GM23248 (cell line): ENCODE measurements around the gene ABI1. TPM values are rescaled to one million over a fixed set of nuclear protein-coding genes. Genes with fewer than 3 reads are reported as not detected.

ENCODE experiments used
- DNase-seq: peaks from one replicate; pipeline ENCODE4 v3.0.0-alpha.2; 2015
- H2AFZ ChIP-seq: fragments of 200-600 bp; sonication (generic); 2 replicates; pipeline ENCODE4 v1.6.1; 2016; ENCODE audit warnings: antibody characterized with exemption
- H3F3A ChIP-seq: fragments of 200-600 bp; sonication (generic); 2 replicates; pipeline ENCODE4 v1.6.1; 2016; ENCODE audit warnings: mild to moderate bottlenecking, antibody characterized with exemption, mixed run types; ENCODE audit not compliant: insufficient read depth
- H3K27ac ChIP-seq: fragments of 200-600 bp; sonication (generic); 2 replicates; pipeline ENCODE4 v1.5.1; 2016; ENCODE audit warnings: mild to moderate bottlenecking
- H3K27me3 ChIP-seq: fragments of 200-600 bp; sonication (generic); replicated peaks from 2 replicates; pipeline ENCODE4 v1.6.1; 2016; ENCODE audit warnings: mild to moderate bottlenecking; ENCODE audit not compliant: insufficient read depth
- H3K36me3 ChIP-seq: fragments of 200-600 bp; sonication (generic); 2 replicates; pipeline ENCODE4 v1.6.1; 2016; ENCODE audit warnings: low read depth, mild to moderate bottlenecking
- H3K4me1 ChIP-seq: fragments of 200-600 bp; sonication (generic); 2 replicates; pipeline ENCODE4 v1.6.1; 2016; ENCODE audit warnings: mild to moderate bottlenecking; ENCODE audit not compliant: insufficient read depth
- H3K4me2 ChIP-seq: fragments of 200-600 bp; sonication (generic); one replicate; pipeline ENCODE4 v1.6.1; 2016; ENCODE audit warnings: mild to moderate bottlenecking; ENCODE audit not compliant: unreplicated experiment
- H3K4me3 ChIP-seq: fragments of 200-600 bp; sonication (generic); 2 replicates; pipeline ENCODE4 v1.5.1; 2016; ENCODE audit warnings: mild to moderate bottlenecking
- H3K79me2 ChIP-seq: fragments of 200-600 bp; sonication (generic); 2 replicates; pipeline ENCODE4 v1.6.1; 2016; ENCODE audit warnings: mild to moderate bottlenecking; ENCODE audit not compliant: insufficient read depth
- H3K9ac ChIP-seq: fragments of 200-600 bp; sonication (generic); 2 replicates; pipeline ENCODE4 v1.6.1; 2016; ENCODE audit warnings: mild to moderate bottlenecking
- H3K9me2 ChIP-seq: fragments of 200-600 bp; sonication (generic); 2 replicates; pipeline ENCODE4 v1.6.1; 2016; ENCODE audit warnings: mixed run types, mild to moderate bottlenecking, moderate library complexity; ENCODE audit not compliant: insufficient read depth
- H3K9me3 ChIP-seq: fragments of 200-600 bp; sonication (generic); one replicate; pipeline ENCODE4 v1.6.1; 2017; ENCODE audit warnings: low read depth
- H4K20me1 ChIP-seq: fragments of 200-600 bp; sonication (generic); 2 replicates; pipeline ENCODE4 v1.6.0; 2016; ENCODE audit not compliant: insufficient read depth
- EZH2 ChIP-seq: fragments of 200-600 bp; sonication (generic); IDR thresholded peaks from 2 replicates; pipeline ENCODE4 v1.6.1; 2018; ENCODE audit warnings: antibody characterized with exemption, mild to moderate bottlenecking; ENCODE audit not compliant: insufficient read depth, poor library complexity, severe bottlenecking
- EZH2phosphoT487 ChIP-seq: fragments of 200-600 bp; sonication (generic); IDR thresholded peaks from 2 replicates; pipeline ENCODE4 v1.6.1; 2018; ENCODE audit warnings: antibody characterized with exemption, moderate library complexity, mild to moderate bottlenecking, low read depth; ENCODE audit not compliant: insufficient read depth
- WGBS, 2 experiments: methylation state at CpG; one replicate each; pipeline ENCODE4 v1.1.6; 2015 to 2017; ENCODE audit warnings: low lambda C conversion rate in 2 of 2, low coverage in 1 of 2; ENCODE audit errors: missing lambda C conversion rate in 2 of 2; 5-methylcytosine and 5-hydroxymethylcytosine counted together
- in situ Hi-C: fragments of 300-500 bp; cut with MboI; formaldehyde crosslinking; loops from 2 replicates; pipeline ENCODE4 v1.15.0; 2020
- polyA plus RNA-seq: library from polyadenylated mRNA; unstranded; fragments of >200 nt; fragmentation: Nextera tagmentation; extraction: Ambion mirVana; gene quantifications from 2 replicates; pipeline ENCODE4 v1.2.1, GENCODE V29; 2016
- total RNA-seq: library from RNA; depleted of rRNA; stranded (reverse); fragments of >200 nt; shearing (Covaris generic); gene quantifications from 2 replicates; pipeline ENCODE4 v1.2.3, GENCODE V29; 2014

ABI1 gene
- total and polyA plus RNA-seq, 2 experiments from 2014 or later, result 60.3 to 79.0 TPM

- no peak overlapping the region for H3K4me3 ChIP-seq
- 92 to 100% methylated on average over 2 of the region's 2 CpGs for WGBS, 2 experiments
- H3F3A ChIP-seq, result no peaks in the 10 kb centered on the region
- no peaks in the 10 kb centered on the region for H3K9me3 ChIP-seq
- no peaks in the 10 kb centered on the region for H3K9me2 ChIP-seq
- in situ Hi-C loops, result no loop called here
- H3K4me1 ChIP-seq, result peaks cover 1% of the 10 kb centered on the region
- peaks cover 33% of the 10 kb centered on the region for H4K20me1 ChIP-seq
- H3K79me2 ChIP-seq, result peaks cover 100% of the 10 kb centered on the region
- no peak overlapping the region for H2AFZ ChIP-seq
- H3K9ac ChIP-seq, result no peak overlapping the region
- H3K27ac ChIP-seq, result no peak overlapping the region
- TF ChIP-seq EZH2phosphoT487 (no peak), EZH2 (no peak)
- H3K4me2 ChIP-seq, result no peak overlapping the region
- no peaks in the 10 kb centered on the region for H3K27me3 ChIP-seq
- DNase-seq, result no peak
- no peaks in the 10 kb centered on the region for H3K36me3 ChIP-seq
These were observed 25.7 kb downstream of the ABI1 start for GRCh38 chr10:26835025-26835424.

GRCh38 chr10:26832960-26833359, 27.8 kb downstream of the ABI1 start:
- Histone ChIP-seq H2AFZ (no peak overlapping the region), H3K4me3 (no peak overlapping the region), H3K4me2 (no peak overlapping the region), H3K27me3 (no peaks in the 10 kb centered on the region), H3F3A (no peaks in the 10 kb centered on the region), H3K9ac (no peak overlapping the region), H3K4me1 (no peaks in the 10 kb centered on the region), H3K79me2 (peaks cover 100% of the 10 kb centered on the region), H4K20me1 (peaks cover 18% of the 10 kb centered on the region), H3K9me2 (no peaks in the 10 kb centered on the region), H3K9me3 (no peaks in the 10 kb centered on the region), H3K36me3 (no peaks in the 10 kb centered on the region), H3K27ac (no peak overlapping the region)
- in situ Hi-C loops, result no loop called here
- no peak for TF ChIP-seq EZH2phosphoT487
- no peak for TF ChIP-seq EZH2
- no peak for DNase-seq
- 95 to 98% methylated on average over 2 of the region's 2 CpGs for WGBS, 2 experiments

GRCh38 chr10:26831936-26832335, 28.8 kb downstream of the ABI1 start:
- no peak for TF ChIP-seq EZH2
- no peak for TF ChIP-seq EZH2phosphoT487
- no peaks in the 10 kb centered on the region for H3K9me2 ChIP-seq
- in situ Hi-C loops, result no loop called here
- no peaks in the 10 kb centered on the region for H3K27me3 ChIP-seq
- H4K20me1 ChIP-seq, result peaks cover 18% of the 10 kb centered on the region
- H3F3A ChIP-seq, result no peaks in the 10 kb centered on the region
- no peak overlapping the region for H2AFZ ChIP-seq
- H3K4me1 ChIP-seq, result no peaks in the 10 kb centered on the region
- WGBS, 2 experiments, result 95 to 98% methylated on average over 6 of the region's 6 CpGs
- no peaks in the 10 kb centered on the region for H3K9me3 ChIP-seq
- H3K27ac ChIP-seq, result no peak overlapping the region
- H3K9ac ChIP-seq, result no peak overlapping the region
- no peak for DNase-seq
- no peak overlapping the region for H3K4me2 ChIP-seq
- H3K79me2 ChIP-seq, result peaks cover 100% of the 10 kb centered on the region
- no peaks in the 10 kb centered on the region for H3K36me3 ChIP-seq
- no peak overlapping the region for H3K4me3 ChIP-seq

DNA sequence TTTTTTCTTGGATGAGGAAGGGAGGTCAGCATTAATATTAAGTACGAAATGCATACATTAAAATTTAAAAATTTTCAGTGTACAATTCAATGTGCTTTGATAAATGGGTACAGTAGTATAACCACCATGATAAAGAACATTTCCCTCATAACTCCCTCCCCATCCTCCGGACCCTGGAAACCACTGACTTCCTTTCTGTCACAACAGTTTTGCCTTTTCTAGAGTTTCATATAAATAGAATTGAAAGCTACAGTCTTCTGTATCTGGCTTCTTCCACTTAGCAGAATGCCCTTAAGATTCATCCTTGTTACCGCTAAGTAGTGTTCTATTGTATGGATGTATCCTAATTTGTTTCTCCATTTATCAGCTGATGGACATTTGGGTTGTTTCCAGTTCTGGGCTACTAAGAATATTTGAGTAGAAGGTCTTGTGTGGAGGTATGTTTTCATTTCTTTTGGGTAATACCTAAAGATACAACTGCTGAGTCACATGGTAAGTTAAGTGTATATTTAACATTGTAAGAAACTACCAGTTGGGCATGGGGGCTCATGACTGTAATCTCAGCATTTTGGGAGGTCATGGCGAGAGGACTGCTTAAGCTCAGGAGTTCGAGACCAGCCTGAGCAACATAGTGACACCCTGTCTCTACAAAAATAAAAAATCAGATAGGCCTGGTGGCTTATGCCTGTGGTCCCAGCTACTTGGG, 30.8 kb downstream of the ABI1 start:
- no peaks in the 10 kb centered on the region for H3K9me2 ChIP-seq
- no peak overlapping the region for H3K9ac ChIP-seq
- no peak overlapping the region for H3K4me3 ChIP-seq
- H2AFZ ChIP-seq, result no peak overlapping the region
- peaks cover 100% of the 10 kb centered on the region for H3K79me2 ChIP-seq
- no peak overlapping the region for H3K27ac ChIP-seq
- DNase-seq, result no peak
- 98% methylated on average over 5 of the region's 5 CpGs for whole genome bisulfite sequencing, 2 experiments
- H3K27me3 ChIP-seq, result no peaks in the 10 kb centered on the region
- no peaks in the 10 kb centered on the region for H3K36me3 ChIP-seq
- H3K4me2 ChIP-seq, result no peak overlapping the region
- no peaks in the 10 kb centered on the region for H3K9me3 ChIP-seq
- TF ChIP-seq EZH2phosphoT487 (no peak), EZH2 (no peak)
- H3K4me1 ChIP-seq, result no peaks in the 10 kb centered on the region
- in situ Hi-C loops, result no loop called here
- H4K20me1 ChIP-seq, result peaks cover 14% of the 10 kb centered on the region
- no peaks in the 10 kb centered on the region for H3F3A ChIP-seq
